RWPE2 (cell line): ENCODE data around the gene PTPRN2.

ENCODE experiments used
- ATAC-seq: fragments of 200-7000 bp; cut with Tn5 transposase; 3 replicates; pipeline ENCODE4 v1.9.1; 2021; ENCODE audit warnings: low read depth
- DNase-seq: peaks from one replicate; pipeline ENCODE4 v3.0.0-alpha.2; 2020; ENCODE audit warnings: low spot score
- H3K27ac ChIP-seq: fragments of 450-650 bp; 2 replicates; pipeline ENCODE4 v1.5.1; 2017; ENCODE audit warnings: mild to moderate bottlenecking; ENCODE audit not compliant: poor library complexity, severe bottlenecking
- H3K27me3 ChIP-seq: fragments of 250-450 bp; sonication (Bioruptor Pico); 2 replicates; pipeline ENCODE4 v1.5.1; 2021; ENCODE audit warnings: mild to moderate bottlenecking, moderate library complexity; ENCODE audit not compliant: insufficient read depth, poor library complexity, severe bottlenecking
- H3K36me3 ChIP-seq: fragments of 250-450 bp; sonication (Bioruptor Pico); 2 replicates; pipeline ENCODE4 v1.5.1; 2020; ENCODE audit warnings: low read depth, mild to moderate bottlenecking, moderate library complexity
- H3K4me1 ChIP-seq: fragments of 250-450 bp; sonication (Bioruptor Pico); 2 replicates; pipeline ENCODE4 v1.5.1; 2021; ENCODE audit warnings: mild to moderate bottlenecking, moderate library complexity; ENCODE audit not compliant: insufficient read depth, poor library complexity, severe bottlenecking
- H3K4me3 ChIP-seq: fragments of 250-450 bp; sonication (Bioruptor Pico); 2 replicates; pipeline ENCODE4 v1.5.1; 2021; ENCODE audit warnings: mild to moderate bottlenecking, moderate library complexity; ENCODE audit not compliant: severe bottlenecking
- H3K9me3 ChIP-seq: fragments of 250-450 bp; sonication (Bioruptor Pico); 2 replicates; pipeline ENCODE4 v1.5.1; 2021; ENCODE audit warnings: mild to moderate bottlenecking, moderate library complexity; ENCODE audit not compliant: severe bottlenecking
- TF ChIP-seq, protein P1 (sequence below): fragments of 450-650 bp; IDR thresholded peaks from one replicate; pipeline ENCODE4 v1.5.1; 2017; ENCODE audit warnings: mild to moderate bottlenecking, moderate library complexity; ENCODE audit not compliant: poor library complexity, severe bottlenecking

Gene PTPRN2

DNA sequence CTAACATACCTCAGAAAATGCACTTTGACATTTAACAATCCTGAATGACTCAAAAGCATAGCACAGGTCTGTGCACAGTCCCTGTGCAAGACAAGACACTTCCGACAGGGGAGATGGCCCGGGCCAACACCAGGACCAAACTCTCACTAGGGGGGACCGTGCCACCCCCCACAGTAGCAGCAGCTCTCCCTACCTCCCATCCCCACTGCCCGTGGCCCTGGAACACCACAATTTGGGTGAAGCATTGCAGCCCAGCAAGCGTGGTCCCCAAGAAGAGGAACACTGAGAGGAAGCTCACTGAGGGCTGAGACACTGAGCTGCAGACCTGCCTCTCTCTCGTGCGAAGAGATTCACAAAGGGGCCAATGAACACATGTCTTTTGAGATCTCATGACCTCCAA, 26.0 kb downstream of the PTPRN2 start:
- no peak overlapping the region for H3K4me3 ChIP-seq
- TF ChIP-seq, protein P1, sequence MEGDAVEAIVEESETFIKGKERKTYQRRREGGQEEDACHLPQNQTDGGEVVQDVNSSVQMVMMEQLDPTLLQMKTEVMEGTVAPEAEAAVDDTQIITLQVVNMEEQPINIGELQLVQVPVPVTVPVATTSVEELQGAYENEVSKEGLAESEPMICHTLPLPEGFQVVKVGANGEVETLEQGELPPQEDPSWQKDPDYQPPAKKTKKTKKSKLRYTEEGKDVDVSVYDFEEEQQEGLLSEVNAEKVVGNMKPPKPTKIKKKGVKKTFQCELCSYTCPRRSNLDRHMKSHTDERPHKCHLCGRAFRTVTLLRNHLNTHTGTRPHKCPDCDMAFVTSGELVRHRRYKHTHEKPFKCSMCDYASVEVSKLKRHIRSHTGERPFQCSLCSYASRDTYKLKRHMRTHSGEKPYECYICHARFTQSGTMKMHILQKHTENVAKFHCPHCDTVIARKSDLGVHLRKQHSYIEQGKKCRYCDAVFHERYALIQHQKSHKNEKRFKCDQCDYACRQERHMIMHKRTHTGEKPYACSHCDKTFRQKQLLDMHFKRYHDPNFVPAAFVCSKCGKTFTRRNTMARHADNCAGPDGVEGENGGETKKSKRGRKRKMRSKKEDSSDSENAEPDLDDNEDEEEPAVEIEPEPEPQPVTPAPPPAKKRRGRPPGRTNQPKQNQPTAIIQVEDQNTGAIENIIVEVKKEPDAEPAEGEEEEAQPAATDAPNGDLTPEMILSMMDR: no peak
- ATAC-seq: no peak
- H3K27ac ChIP-seq: no peak overlapping the region
- H3K36me3 ChIP-seq: no peaks in the 10 kb centered on the region
- DNase-seq: no peak
- H3K27me3 ChIP-seq: no peaks in the 10 kb centered on the region
- H3K9me3 ChIP-seq: no peaks in the 10 kb centered on the region
- H3K4me1 ChIP-seq: no peaks in the 10 kb centered on the region

DNA sequence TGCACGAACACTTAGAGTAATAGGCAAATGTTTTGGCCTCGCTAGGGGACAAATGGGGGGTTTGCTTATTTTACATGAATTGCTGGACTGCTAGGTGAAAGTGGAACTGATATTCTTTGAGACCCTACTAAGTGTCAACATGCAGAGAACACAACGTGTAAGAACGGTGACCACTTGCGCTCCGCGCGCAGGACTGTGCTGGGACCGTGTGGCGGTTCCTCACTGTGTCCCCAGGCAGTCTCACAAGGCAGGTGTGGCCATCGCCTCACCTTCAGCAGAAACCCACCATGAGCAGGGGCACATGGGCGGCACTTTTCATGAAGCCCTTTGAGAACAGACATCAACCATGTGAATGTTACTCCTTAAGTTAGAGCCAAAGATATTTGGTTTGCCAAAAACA, 27.2 kb downstream of the PTPRN2 start:
- no peaks in the 10 kb centered on the region for H3K27me3 ChIP-seq

DNA sequence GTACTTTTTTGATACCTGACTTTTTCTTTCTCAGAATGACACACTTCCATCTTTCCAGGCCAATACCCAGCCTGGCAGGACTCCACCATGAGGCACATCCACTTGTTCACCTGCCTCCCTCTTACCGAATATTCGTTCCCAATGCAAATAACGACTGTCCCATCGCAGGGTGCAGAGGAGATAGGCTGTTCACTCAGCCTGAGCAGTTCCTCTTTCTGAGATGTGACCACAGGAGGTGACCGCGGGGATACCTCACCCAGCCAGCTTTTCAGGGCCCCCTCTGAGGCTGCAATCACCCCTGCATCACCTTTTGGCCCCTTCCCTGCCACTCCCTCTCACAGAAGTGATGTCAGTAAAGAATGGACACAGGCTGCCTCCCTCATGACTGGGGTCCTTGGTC, 28.3 kb downstream of the PTPRN2 start:
- no peaks in the 10 kb centered on the region for H3K36me3 ChIP-seq
- DNase-seq: no peak
- H3K27me3 ChIP-seq: no peaks in the 10 kb centered on the region
- H3K4me1 ChIP-seq: no peaks in the 10 kb centered on the region
- no peak for ATAC-seq
- H3K4me3 ChIP-seq: no peak overlapping the region
- TF ChIP-seq, protein P1: no peak
- H3K27ac ChIP-seq: no peak overlapping the region
- no peaks in the 10 kb centered on the region for H3K9me3 ChIP-seq

More for the DNA sequence above, 27.2 kb downstream of the PTPRN2 start:
- no peak overlapping the region for H3K27ac ChIP-seq
- no peak overlapping the region for H3K4me3 ChIP-seq
- H3K4me1 ChIP-seq: no peaks in the 10 kb centered on the region
- ATAC-seq: no peak
- H3K36me3 ChIP-seq: no peaks in the 10 kb centered on the region
- TF ChIP-seq, protein P1: no peak
- no peak for DNase-seq
- no peaks in the 10 kb centered on the region for H3K9me3 ChIP-seq

DNA sequence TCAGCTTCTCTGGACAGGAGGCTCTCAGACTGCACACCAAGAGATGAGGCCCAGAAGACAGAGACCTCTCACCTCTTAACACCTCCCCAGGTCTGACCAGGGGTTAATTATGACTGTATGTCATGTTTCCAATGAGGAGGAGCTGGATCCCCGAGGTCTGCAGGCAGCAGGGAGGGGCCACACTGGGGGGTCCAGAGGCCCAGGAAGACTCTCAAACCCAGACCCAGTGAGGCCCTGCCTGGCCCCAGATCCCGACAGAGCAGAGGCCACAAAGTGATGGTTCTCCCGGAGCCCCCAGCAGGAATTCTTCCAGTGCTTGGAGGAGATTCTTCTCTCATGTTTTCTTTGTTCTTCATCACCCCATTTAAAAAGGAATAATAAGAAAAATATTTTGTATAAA, 28.8 kb downstream of the PTPRN2 start:
- no peaks in the 10 kb centered on the region for H3K27me3 ChIP-seq
- ATAC-seq: no peak
- no peaks in the 10 kb centered on the region for H3K4me1 ChIP-seq
- H3K9me3 ChIP-seq: no peaks in the 10 kb centered on the region
- no peaks in the 10 kb centered on the region for H3K36me3 ChIP-seq
- no peak overlapping the region for H3K27ac ChIP-seq
- TF ChIP-seq, protein P1: no peak
- DNase-seq: no peak
- H3K4me3 ChIP-seq: no peak overlapping the region

DNA sequence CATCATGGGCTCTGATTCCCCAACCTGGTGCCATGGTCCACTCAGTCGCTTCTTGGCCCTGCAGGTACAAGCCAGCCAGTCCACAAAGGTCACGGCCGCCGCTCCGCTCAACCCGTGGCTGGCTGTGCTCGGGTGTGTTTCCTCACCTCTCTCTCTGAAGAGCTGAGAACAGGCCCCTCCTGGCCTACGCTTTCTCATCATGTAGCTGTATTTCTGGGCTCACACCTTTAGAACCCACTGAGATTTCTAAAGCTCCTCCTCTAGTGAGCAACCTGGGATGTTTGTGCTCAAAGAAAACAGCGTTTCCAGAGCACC, 30.2 kb downstream of the PTPRN2 start:
- H3K4me3 ChIP-seq: no peak overlapping the region
- H3K27me3 ChIP-seq: no peaks in the 10 kb centered on the region
- no peaks in the 10 kb centered on the region for H3K9me3 ChIP-seq
- no peak overlapping the region for H3K27ac ChIP-seq
- DNase-seq (no peak), ATAC-seq (no peak)
- no peaks in the 10 kb centered on the region for H3K36me3 ChIP-seq
- H3K4me1 ChIP-seq: no peaks in the 10 kb centered on the region
- TF ChIP-seq, protein P1: no peak
